Stomach (tissue), 9 donors: Measurements from ENCODE around the gene CCDC110. TPM values are rescaled to one million over a fixed set of nuclear protein-coding genes. Genes with fewer than 3 reads are reported as not detected.

ENCODE experiments used
- DNase-seq, 2 donors: peaks; one replicate each; pipeline versions ENCODE4 v3.0.0 to v3.0.0-alpha.2; 2013 to 2019
- H3K27ac ChIP-seq, 5 donors: fragments of 200-600 bp in 4 of 5; sonication (generic) in 4 of 5; one replicate each; pipeline ENCODE4 v1.5.1; 2013 to 2019; ENCODE audit warnings: mild to moderate bottlenecking in 1 of 5, moderate library complexity in 1 of 5
- H3K27me3 ChIP-seq, 3 donors: fragments of 200-600 bp; sonication (generic); one replicate each; pipeline ENCODE4 v1.5.1; 2017 to 2019; ENCODE audit warnings: mixed run types in 1 of 3
- H3K36me3 ChIP-seq, 4 donors: fragments of 200-600 bp; sonication (generic); 1 replicate in 3 of 4; 2 replicates in 1 of 4; pipeline ENCODE4 v1.5.1; 2016 to 2019
- H3K4me1 ChIP-seq, 4 donors: fragments of 200-600 bp; sonication (generic); one replicate each; pipeline ENCODE4 v1.5.1; 2016 to 2019
- H3K4me3 ChIP-seq, 4 donors: fragments of 200-600 bp; sonication (generic) in 3 of 4; one replicate each; pipeline ENCODE4 v1.5.1; 2016 to 2019; ENCODE audit warnings: mild to moderate bottlenecking in 1 of 4
- H3K9me3 ChIP-seq, 4 donors: fragments of 200-600 bp; sonication (generic); one replicate each; pipeline ENCODE4 v1.5.1; 2016 to 2019
- EP300 ChIP-seq: sonication (generic); formaldehyde crosslinking; IDR thresholded peaks from one replicate; pipeline ENCODE4 v1.6.1; 2017; ENCODE audit warnings: antibody characterized with exemption
- POLR2A ChIP-seq, 4 donors: fragments of 450-650 bp; IDR thresholded peaks; one replicate each; pipeline ENCODE4 v1.6.1; 2016; ENCODE audit warnings: antibody characterized with exemption in 4 of 4, control low read depth in 2 of 4, mild to moderate bottlenecking in 1 of 4, moderate library complexity in 1 of 4
- POLR2AphosphoS5 ChIP-seq, 3 donors: sonication (generic); formaldehyde crosslinking; IDR thresholded peaks; one replicate each; pipeline ENCODE4 v1.6.1; 2016; ENCODE audit warnings: antibody characterized with exemption in 3 of 3
- WGBS, 5 donors: extraction: QIAGEN DNeasy Blood & Tissue Kit in 3 of 5; methylation state at CpG; one replicate each; pipeline versions ENCODE4 v1.1.5 to v1.1.7; 2013 to 2018; 5-methylcytosine and 5-hydroxymethylcytosine counted together
- intact Hi-C: fragments of 100-400 bp; cut with DNase I; formaldehyde crosslinking; loops from one replicate; pipeline ENCODE4 v1.15.1; 2023; ENCODE audit warnings: low total_unique reads
- polyA plus RNA-seq, 3 donors: library from polyadenylated mRNA; stranded (reverse); fragments of 200-250 nt; gene quantifications; one replicate each; pipeline ENCODE4 v1.2.3, GENCODE V29; 2013
- total RNA-seq, 5 donors: library from RNA; depleted of rRNA; stranded (reverse); fragments of >200 nt; gene quantifications; one replicate each; pipeline versions ENCODE4 v1.1.0 to v1.2.3, GENCODE V29; 2014 to 2016
- TF ChIP-seq, protein P1 (sequence below), 7 experiments: fragments of 450-650 bp in 4 of 7; fragments of 200-600 bp in 3 of 7; sonication (generic) in 3 of 7; IDR thresholded peaks; one replicate each; pipeline ENCODE4 v1.5.1; 2016 to 2019; ENCODE audit warnings: antibody characterized with exemption in 7 of 7, control low read depth in 2 of 7, mild to moderate bottlenecking in 1 of 7
- donor health status: healthy with polysubstance abuse.
- donor health status: Bipolar disorder and iron deficiency.
- donor health status: healthy.

The CCDC110 gene
- total and polyA plus RNA-seq, 8 donors, result 0.92 to 9.4 (median 4.0) TPM

DNA sequence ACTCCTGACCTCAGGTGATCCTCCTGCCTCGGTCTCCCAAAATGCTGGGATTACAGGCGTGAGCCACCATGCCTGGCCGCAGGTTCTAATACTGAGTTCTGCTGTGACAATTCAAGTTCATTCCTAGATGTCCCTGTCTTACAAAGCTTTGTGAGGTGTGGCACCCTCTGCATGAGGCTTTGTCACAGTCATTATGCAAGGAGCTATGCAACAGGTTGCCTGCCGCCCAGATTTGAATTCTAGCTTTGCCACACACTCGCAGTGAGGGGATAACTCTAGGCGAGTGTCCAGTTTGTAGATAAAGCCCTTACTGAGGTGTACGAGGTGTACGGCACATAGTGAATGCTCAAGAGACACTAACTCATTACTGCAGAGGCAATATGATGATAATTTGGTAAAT, 3.5 kb downstream of the CCDC110 start:
- Histone ChIP-seq H3K36me3 (no peaks in the 10 kb centered on the region), H3K4me1 (peaks cover 0 to 35% (median 20%) of the 10 kb centered on the region in 4 donors), H3K9me3 (no peaks in the 10 kb centered on the region), H3K27me3 (no peaks in the 10 kb centered on the region), H3K4me3 (no peak overlapping the region), H3K27ac (no peak overlapping the region)
- no peak for DNase-seq
- WGBS, 5 donors, result 89 to 94% (median 90%) methylated on average over 8 of the region's 8 CpGs
- no peak for TF ChIP-seq EP300
- TF ChIP-seq POLR2A (IDR thresholded peaks at IDR 0.05), result no peak
- no peak for TF ChIP-seq POLR2AphosphoS5 (IDR thresholded peaks at IDR 0.05)
- TF ChIP-seq, protein P1, sequence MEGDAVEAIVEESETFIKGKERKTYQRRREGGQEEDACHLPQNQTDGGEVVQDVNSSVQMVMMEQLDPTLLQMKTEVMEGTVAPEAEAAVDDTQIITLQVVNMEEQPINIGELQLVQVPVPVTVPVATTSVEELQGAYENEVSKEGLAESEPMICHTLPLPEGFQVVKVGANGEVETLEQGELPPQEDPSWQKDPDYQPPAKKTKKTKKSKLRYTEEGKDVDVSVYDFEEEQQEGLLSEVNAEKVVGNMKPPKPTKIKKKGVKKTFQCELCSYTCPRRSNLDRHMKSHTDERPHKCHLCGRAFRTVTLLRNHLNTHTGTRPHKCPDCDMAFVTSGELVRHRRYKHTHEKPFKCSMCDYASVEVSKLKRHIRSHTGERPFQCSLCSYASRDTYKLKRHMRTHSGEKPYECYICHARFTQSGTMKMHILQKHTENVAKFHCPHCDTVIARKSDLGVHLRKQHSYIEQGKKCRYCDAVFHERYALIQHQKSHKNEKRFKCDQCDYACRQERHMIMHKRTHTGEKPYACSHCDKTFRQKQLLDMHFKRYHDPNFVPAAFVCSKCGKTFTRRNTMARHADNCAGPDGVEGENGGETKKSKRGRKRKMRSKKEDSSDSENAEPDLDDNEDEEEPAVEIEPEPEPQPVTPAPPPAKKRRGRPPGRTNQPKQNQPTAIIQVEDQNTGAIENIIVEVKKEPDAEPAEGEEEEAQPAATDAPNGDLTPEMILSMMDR (IDR thresholded peaks at IDR 0.05), result no peak
- intact Hi-C loops, result no loop called here

DNA sequence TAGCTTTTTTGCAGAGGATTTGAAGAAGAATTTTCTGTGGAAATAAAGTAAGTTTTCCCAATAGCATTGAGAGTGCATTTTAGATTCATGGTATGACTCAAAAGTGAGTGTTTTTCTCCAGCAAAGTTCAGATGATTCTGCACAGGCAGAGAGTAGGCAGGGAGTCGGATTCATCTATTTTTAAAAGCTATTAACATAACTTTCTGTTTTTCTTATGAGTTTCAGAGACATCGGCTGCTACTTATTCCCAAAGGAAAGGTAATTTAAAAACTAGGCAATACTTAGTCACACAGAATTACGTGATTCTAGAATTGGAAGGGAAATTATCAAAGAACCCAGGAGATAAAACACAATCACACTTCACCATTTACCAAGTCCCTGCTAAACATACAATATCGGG, 4.4 kb downstream of the CCDC110 start:
- intact Hi-C loops, result no loop called here
- Histone ChIP-seq H3K27ac (no peak overlapping the region), H3K27me3 (no peaks in the 10 kb centered on the region), H3K4me3 (no peak overlapping the region), H3K9me3 (no peaks in the 10 kb centered on the region), H3K36me3 (no peaks in the 10 kb centered on the region), H3K4me1 (peaks cover 0 to 32% (median 18%) of the 10 kb centered on the region in 4 donors)
- WGBS, 5 donors, result 57 to 84% (median 71%) methylated on average over 4 of the region's 4 CpGs
- TF ChIP-seq, protein P1 (IDR thresholded peaks at IDR 0.05), result no peak
- TF ChIP-seq EP300 (no peak), POLR2A (IDR thresholded peaks at IDR 0.05) (no peak), POLR2AphosphoS5 (IDR thresholded peaks at IDR 0.05) (no peak)
- no peak for DNase-seq

DNA sequence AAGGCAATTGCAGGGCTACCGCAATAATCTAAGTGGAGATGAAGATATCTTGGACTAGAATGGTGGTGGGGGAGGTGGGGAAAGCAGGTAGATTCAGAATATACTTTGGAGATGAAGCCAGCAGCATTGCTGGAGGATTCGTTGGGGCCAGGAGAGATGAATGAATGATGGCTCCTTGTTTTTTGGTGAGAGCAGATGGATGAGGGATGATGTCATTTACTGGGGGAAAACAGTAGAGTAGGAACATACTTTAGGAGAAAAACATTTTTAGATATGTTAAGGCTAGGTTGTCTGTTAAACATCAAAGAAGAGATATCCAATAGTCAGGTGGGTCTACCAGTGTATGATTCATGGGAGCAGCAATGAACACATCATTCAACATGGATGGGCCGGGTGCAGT, 5.8 kb downstream of the CCDC110 start:
- Histone ChIP-seq H3K9me3 (no peaks in the 10 kb centered on the region), H3K36me3 (no peaks in the 10 kb centered on the region), H3K27ac (no peak overlapping the region), H3K4me1 (peaks cover 0 to 26% (median 11%) of the 10 kb centered on the region in 4 donors), H3K4me3 (no peak overlapping the region), H3K27me3 (no peaks in the 10 kb centered on the region)
- WGBS, 5 donors, result 61 to 78% (median 74%) methylated on average over 3 of the region's 3 CpGs
- TF ChIP-seq EP300, result no peak
- TF ChIP-seq, protein P1 (IDR thresholded peaks at IDR 0.05), result no peak
- no peak for TF ChIP-seq POLR2A (IDR thresholded peaks at IDR 0.05)
- no peak for TF ChIP-seq POLR2AphosphoS5 (IDR thresholded peaks at IDR 0.05)
- no peak for DNase-seq
- intact Hi-C loops, result no loop called here

DNA sequence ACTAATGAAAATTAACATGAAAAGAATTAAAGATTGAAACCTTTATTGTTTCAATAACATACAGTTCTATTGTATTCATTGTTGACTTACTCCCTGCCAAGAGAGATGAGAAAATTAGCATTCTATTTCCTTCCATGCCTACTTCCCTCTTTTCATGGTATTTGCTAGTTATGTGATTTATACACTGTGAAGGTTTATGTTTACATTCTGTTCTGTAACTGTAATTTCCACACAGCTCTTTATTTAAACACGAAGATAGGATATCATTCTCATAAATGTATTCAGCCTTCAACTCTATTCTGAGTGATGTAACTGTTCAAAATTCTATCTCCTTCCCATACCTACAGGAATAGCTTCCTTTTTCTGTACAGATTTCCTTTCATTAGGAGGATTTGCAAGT, 6.6 kb downstream of the CCDC110 start:
- no peak for TF ChIP-seq EP300
- no peak for TF ChIP-seq POLR2AphosphoS5 (IDR thresholded peaks at IDR 0.05)
- TF ChIP-seq, protein P1 (IDR thresholded peaks at IDR 0.05), result no peak
- TF ChIP-seq POLR2A (IDR thresholded peaks at IDR 0.05), result no peak
- 2 to 10% (median 4%) methylated on average over 1 of the region's 1 CpG for WGBS, 5 donors
- peaks cover 0 to 2% (median 0%) of the 10 kb centered on the region in 4 donors for H3K36me3 ChIP-seq
- intact Hi-C loops, result no loop called here
- no peak for DNase-seq
- no peak overlapping the region for H3K27ac ChIP-seq
- no peaks in the 10 kb centered on the region for H3K9me3 ChIP-seq
- no peaks in the 10 kb centered on the region for H3K27me3 ChIP-seq
- H3K4me3 ChIP-seq, result no peak overlapping the region
- peaks cover 0 to 18% (median 7%) of the 10 kb centered on the region in 4 donors for H3K4me1 ChIP-seq
